Keratinocyte (primary cell): ENCODE results near the gene NPM3. TPM values are rescaled to one million over a fixed set of nuclear protein-coding genes. Genes with fewer than 3 reads are reported as not detected.

Source experiments
- DNase-seq: peaks from one replicate; pipeline ENCODE4 v3.0.0-alpha.2; 2011; ENCODE audit warnings: low read depth, missing footprints, low spot score
- FAIRE-seq: peaks from 2 replicates; lab custom pipeline; 2011; peaks lifted over from hg19 to GRCh38; lab: Jason Lieb, UNC
- H2AFZ ChIP-seq: 2 replicates; pipeline ENCODE4 v1.6.0; 2012; ENCODE audit warnings: low read length, control low read depth, inconsistent platforms; ENCODE audit not compliant: control insufficient read depth
- H3K27ac ChIP-seq: 2 replicates; pipeline ENCODE4 v1.5.1; 2011; ENCODE audit warnings: low read length; ENCODE audit not compliant: control insufficient read depth, insufficient read depth
- H3K27me3 ChIP-seq: 3 replicates; pipeline ENCODE4 v1.6.0; 2011; ENCODE audit warnings: low read length; ENCODE audit not compliant: control insufficient read depth, insufficient read depth; ENCODE audit errors: extremely low read depth
- H3K36me3 ChIP-seq, 2 experiments: 2 replicates in 1 of 2; 3 replicates in 1 of 2; pipeline ENCODE4 v1.5.1; 2011; ENCODE audit warnings: low read length in 2 of 2, mild to moderate bottlenecking in 1 of 2; ENCODE audit not compliant: control insufficient read depth in 2 of 2, insufficient read depth in 2 of 2; ENCODE audit errors: extremely low read depth in 1 of 2
- H3K4me1 ChIP-seq: 3 replicates; pipeline ENCODE4 v1.5.1; 2011; ENCODE audit warnings: low read length; ENCODE audit not compliant: control insufficient read depth, insufficient read depth; ENCODE audit errors: extremely low read depth
- H3K4me2 ChIP-seq: 3 replicates; pipeline ENCODE4 v1.6.0; 2011; ENCODE audit warnings: low read depth, low read length; ENCODE audit not compliant: control insufficient read depth, insufficient read depth; ENCODE audit errors: extremely low read depth
- H3K4me3 ChIP-seq, 3 experiments: fragments of 200-600 bp in 1 of 3; sonication (generic) in 1 of 3; 2 replicates in 2 of 3; 3 replicates in 1 of 3; pipeline ENCODE4 v1.5.1; 2011 to 2016; ENCODE audit warnings: low read length in 3 of 3, mild to moderate bottlenecking in 3 of 3, control low read depth in 2 of 3, inconsistent platforms in 1 of 3, low read depth in 1 of 3, mixed read lengths in 1 of 3, mixed run types in 1 of 3, moderate library complexity in 1 of 3; ENCODE audit not compliant: control insufficient read depth in 2 of 3, insufficient read depth in 2 of 3; ENCODE audit errors: extremely low read depth in 1 of 3
- H3K79me2 ChIP-seq: 2 replicates; pipeline ENCODE4 v1.6.0; 2012; ENCODE audit warnings: low read length; ENCODE audit not compliant: control insufficient read depth, insufficient read depth
- H3K9ac ChIP-seq: 3 replicates; pipeline ENCODE4 v1.6.0; 2011; ENCODE audit warnings: low read length; ENCODE audit not compliant: control insufficient read depth, insufficient read depth; ENCODE audit errors: extremely low read depth
- H3K9me1 ChIP-seq: 3 replicates; pipeline ENCODE4 v1.6.0; 2011; ENCODE audit warnings: low read length; ENCODE audit not compliant: control insufficient read depth, insufficient read depth; ENCODE audit errors: extremely low read depth
- H3K9me3 ChIP-seq: 2 replicates; pipeline ENCODE4 v1.5.1; 2012; ENCODE audit warnings: low read depth, low read length; ENCODE audit not compliant: control insufficient read depth
- H4K20me1 ChIP-seq: 3 replicates; pipeline ENCODE4 v1.6.0; 2011; ENCODE audit warnings: low read length; ENCODE audit not compliant: control insufficient read depth, insufficient read depth; ENCODE audit errors: extremely low read depth
- EZH2 ChIP-seq: IDR thresholded peaks from one replicate; pipeline ENCODE4 v1.6.1; 2012; ENCODE audit warnings: inconsistent platforms, mild to moderate bottlenecking, low read length, moderate library complexity
- dilution Hi-C: fragments of 300-500 bp; cut with MboI; formaldehyde crosslinking; loops from one replicate; pipeline ENCODE4 v1.7.0; 2020; ENCODE audit warnings: low sequenced_read_pairs; ENCODE audit not compliant: extremely low pct_ligation_motif_present
- polyA plus RNA-seq, 5 experiments: library from polyadenylated mRNA; depleted of rRNA in 3 of 5; stranded (reverse) in 3 of 5; stranded (forward) in 1 of 5; unstranded in 1 of 5; fragments of >200 nt; gene quantifications; 1 replicate in 1 of 5; 2 replicates in 3 of 5; 3 replicates in 1 of 5; pipeline versions ENCODE4 v1.2.1 to v1.2.3, GENCODE V29; 2011 to 2012; ENCODE audit warnings: missing spikeins in 2 of 5, low read depth in 1 of 5, low replicate concordance in 1 of 5
- TF ChIP-seq, protein P1 (sequence below), 3 experiments: IDR thresholded peaks in 1 of 3; conservative IDR thresholded peaks in 1 of 3; optimal IDR thresholded peaks in 1 of 3; 2 replicates in 2 of 3; 3 replicates in 1 of 3; pipeline versions ENCODE3 to v1.5.1; 2011; ENCODE audit warnings: low read length in 3 of 3, mild to moderate bottlenecking in 3 of 3, moderate library complexity in 2 of 3, control low read depth in 1 of 3, inconsistent platforms in 1 of 3; ENCODE audit not compliant: insufficient read depth in 2 of 3; ENCODE audit errors: extremely low read depth in 1 of 3

The NPM3 gene
- polyA plus RNA-seq, 1 donor (not counting 4 experiments of a cell fraction or from before 2014, with no cell fraction given), result 77.2 TPM

DNA sequence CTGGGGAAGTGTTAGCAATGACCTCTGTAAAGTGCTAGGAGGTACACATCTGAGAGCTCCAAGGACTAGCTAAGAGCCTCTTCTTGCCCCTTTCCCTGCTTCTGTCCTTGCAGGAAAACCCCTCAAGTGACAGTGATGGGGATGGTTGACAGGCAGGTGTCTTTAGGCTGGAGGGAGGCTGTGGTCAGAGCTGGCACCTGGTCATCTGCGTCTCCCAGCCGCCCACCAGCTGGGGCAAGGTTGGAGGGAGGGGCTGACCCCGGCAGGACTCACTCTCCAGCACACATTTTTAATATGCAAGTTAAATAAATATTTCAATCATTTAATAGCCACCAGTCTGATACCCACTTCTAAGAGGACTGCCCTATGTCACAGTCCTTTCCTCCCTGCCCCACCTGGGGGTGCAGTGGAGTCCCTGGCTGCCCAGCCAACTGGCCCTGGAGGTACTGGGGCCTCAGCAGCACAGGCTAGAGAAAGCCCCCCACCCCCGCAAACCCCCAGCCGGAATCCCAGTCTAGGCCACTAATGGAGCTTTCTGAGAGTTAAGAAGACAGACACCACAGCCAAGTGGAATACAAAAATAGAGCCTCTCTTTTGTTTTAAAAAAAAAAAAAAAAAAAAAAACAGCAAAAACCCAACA is 13.6 kb downstream of the NPM3 start:
- no peaks in the 10 kb centered on the region for H3K79me2 ChIP-seq
- no peaks in the 10 kb centered on the region for H3K4me1 ChIP-seq
- FAIRE-seq (no peak), DNase-seq (no peak)
- TF ChIP-seq EZH2, result no peak
- TF ChIP-seq, protein P1, sequence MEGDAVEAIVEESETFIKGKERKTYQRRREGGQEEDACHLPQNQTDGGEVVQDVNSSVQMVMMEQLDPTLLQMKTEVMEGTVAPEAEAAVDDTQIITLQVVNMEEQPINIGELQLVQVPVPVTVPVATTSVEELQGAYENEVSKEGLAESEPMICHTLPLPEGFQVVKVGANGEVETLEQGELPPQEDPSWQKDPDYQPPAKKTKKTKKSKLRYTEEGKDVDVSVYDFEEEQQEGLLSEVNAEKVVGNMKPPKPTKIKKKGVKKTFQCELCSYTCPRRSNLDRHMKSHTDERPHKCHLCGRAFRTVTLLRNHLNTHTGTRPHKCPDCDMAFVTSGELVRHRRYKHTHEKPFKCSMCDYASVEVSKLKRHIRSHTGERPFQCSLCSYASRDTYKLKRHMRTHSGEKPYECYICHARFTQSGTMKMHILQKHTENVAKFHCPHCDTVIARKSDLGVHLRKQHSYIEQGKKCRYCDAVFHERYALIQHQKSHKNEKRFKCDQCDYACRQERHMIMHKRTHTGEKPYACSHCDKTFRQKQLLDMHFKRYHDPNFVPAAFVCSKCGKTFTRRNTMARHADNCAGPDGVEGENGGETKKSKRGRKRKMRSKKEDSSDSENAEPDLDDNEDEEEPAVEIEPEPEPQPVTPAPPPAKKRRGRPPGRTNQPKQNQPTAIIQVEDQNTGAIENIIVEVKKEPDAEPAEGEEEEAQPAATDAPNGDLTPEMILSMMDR (optimal IDR thresholded peaks at IDR 0.05 in 1 of 3, IDR thresholded peaks at IDR 0.05 in 1 of 3, conservative IDR thresholded peaks at IDR 0.05 in 1 of 3; ENCODE audit: extremely low read depth in 1 of 3, insufficient read depth in 2 of 3, low read length in 3 of 3), result no peak
- peaks cover 7% of the 10 kb centered on the region for H4K20me1 ChIP-seq
- H3K9me1 ChIP-seq, result no peaks in the 10 kb centered on the region
- no peak overlapping the region for H3K27ac ChIP-seq
- H3K4me3 ChIP-seq, result no peak overlapping the region
- dilution Hi-C loops, result no loop called here
- H2AFZ ChIP-seq, result no peak overlapping the region
- H3K4me2 ChIP-seq, result no peak overlapping the region
- H3K9ac ChIP-seq, result no peak overlapping the region
- peaks cover 79% of the 10 kb centered on the region for H3K27me3 ChIP-seq
- H3K9me3 ChIP-seq, result no peaks in the 10 kb centered on the region
- H3K36me3 ChIP-seq, result no peaks in the 10 kb centered on the region

DNA sequence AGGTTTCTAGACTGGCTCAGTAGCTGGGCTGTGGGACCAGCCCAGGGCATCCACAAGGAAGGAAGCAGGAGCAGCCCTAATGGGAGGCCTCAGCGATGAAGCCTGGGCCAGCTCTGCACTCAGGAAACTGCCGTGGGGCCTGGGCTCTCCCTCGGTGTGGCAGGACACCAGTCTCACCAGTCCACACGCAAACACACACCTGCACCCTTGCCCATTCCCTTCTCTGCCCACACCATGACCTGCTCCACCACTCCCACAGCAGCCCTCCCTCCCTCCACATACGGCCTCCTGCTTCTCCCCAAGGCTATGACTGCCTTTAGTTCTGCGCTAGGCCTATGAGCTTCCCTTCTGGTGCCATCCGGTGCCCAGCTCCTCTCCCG is 14.5 kb downstream of the NPM3 start:
- Histone ChIP-seq H3K36me3 (no peaks in the 10 kb centered on the region), H3K9me3 (no peaks in the 10 kb centered on the region), H3K9me1 (no peaks in the 10 kb centered on the region), H3K4me1 (no peaks in the 10 kb centered on the region), H3K79me2 (no peaks in the 10 kb centered on the region), H3K4me3 (no peak overlapping the region), H4K20me1 (peaks cover 3% of the 10 kb centered on the region), H2AFZ (no peak overlapping the region), H3K27me3 (peaks cover 71% of the 10 kb centered on the region), H3K27ac (no peak overlapping the region), H3K9ac (no peak overlapping the region), H3K4me2 (no peak overlapping the region)
- DNase-seq (no peak), FAIRE-seq (no peak)
- dilution Hi-C loops, result no loop called here
- TF ChIP-seq EZH2, result no peak
- TF ChIP-seq, protein P1 (optimal IDR thresholded peaks at IDR 0.05 in 1 of 3, IDR thresholded peaks at IDR 0.05 in 1 of 3, conservative IDR thresholded peaks at IDR 0.05 in 1 of 3; ENCODE audit: extremely low read depth in 1 of 3, insufficient read depth in 2 of 3, low read length in 3 of 3), result no peak
